WERI-Rb-1 (cell line): Measurements from ENCODE around the gene CBL.
"Not testable (repeated sequence)": the region's sequence is repeated elsewhere in the genome, so short reads cannot be mapped to it uniquely, and the experiment has no call there.

Source experiments
- DNase-seq: peaks from one replicate; pipeline ENCODE4 v3.0.0-alpha.2; 2020
- H3K27ac ChIP-seq: fragments of 250-450 bp; sonication (Bioruptor Pico); 2 replicates; pipeline ENCODE4 v1.5.1; 2020; ENCODE audit warnings: mild to moderate bottlenecking, moderate library complexity
- H3K27me3 ChIP-seq: fragments of 250-450 bp; sonication (Bioruptor Pico); 2 replicates; pipeline ENCODE4 v1.5.1; 2021; ENCODE audit warnings: mild to moderate bottlenecking, low read depth, moderate library complexity; ENCODE audit not compliant: insufficient read depth, severe bottlenecking
- H3K36me3 ChIP-seq: fragments of 250-450 bp; sonication (Bioruptor Pico); 2 replicates; pipeline ENCODE4 v1.5.1; 2020; ENCODE audit warnings: mild to moderate bottlenecking, moderate library complexity
- H3K4me3 ChIP-seq: 2 replicates; pipeline ENCODE4 v1.5.1; 2011; ENCODE audit warnings: low read depth, mild to moderate bottlenecking, control low read depth, low read length
- H3K9me3 ChIP-seq: fragments of 250-450 bp; sonication (Bioruptor Pico); 2 replicates; pipeline ENCODE4 v1.5.1; 2021; ENCODE audit warnings: mild to moderate bottlenecking, moderate library complexity; ENCODE audit not compliant: severe bottlenecking
- CTCF ChIP-seq: IDR thresholded peaks from 2 replicates; pipeline ENCODE4 v1.5.1; 2011; ENCODE audit warnings: low read depth, mild to moderate bottlenecking, control low read depth, inconsistent platforms, low read length

Gene CBL

GRCh38 chr11:119180729-119181676 is 25.1 kb upstream of the CBL start:
- no peak for DNase-seq
- no peak for TF ChIP-seq CTCF
- Histone ChIP-seq H3K36me3 (no peaks in the 10 kb centered on the region; the same call in 1 of the 2 replicates), H3K9me3 (no peaks in the 10 kb centered on the region), H3K4me3 (no peak overlapping the region), H3K27me3 (no peaks in the 10 kb centered on the region), H3K27ac (no peak overlapping the region)

- no peak for TF ChIP-seq CTCF
- Histone ChIP-seq H3K4me3 (no peak overlapping the region), H3K27ac (no peak overlapping the region), H3K27me3 (no peaks in the 10 kb centered on the region), H3K36me3 (no peaks in the 10 kb centered on the region; the same call in 1 of the 2 replicates), H3K9me3 (no peaks in the 10 kb centered on the region)
- DNase-seq: no peak
Observed at GRCh38 chr11:119181677-119182412, 24.3 kb upstream of the CBL start.

- DNase-seq, H3K36me3 ChIP-seq, H3K27ac ChIP-seq, H3K9me3 ChIP-seq, H3K4me3 ChIP-seq, H3K27me3 ChIP-seq: not testable (repeated sequence)
Observed at GRCh38 chr11:119184399-119184798, 21.7 kb upstream of the CBL start.

GRCh38 chr11:119185981-119186634 is 20.0 kb upstream of the CBL start:
- DNase-seq: no peak
- TF ChIP-seq CTCF: no peak
- Histone ChIP-seq H3K27me3 (no peaks in the 10 kb centered on the region), H3K4me3 (no peak overlapping the region), H3K36me3 (no peaks in the 10 kb centered on the region), H3K9me3 (no peaks in the 10 kb centered on the region), H3K27ac (no peak overlapping the region)

GRCh38 chr11:119187123-119187892 is 18.8 kb upstream of the CBL start:
- H3K4me3 ChIP-seq: no peak overlapping the region
- no peak overlapping the region for H3K27ac ChIP-seq
- H3K27me3 ChIP-seq: no peaks in the 10 kb centered on the region
- H3K9me3 ChIP-seq: no peaks in the 10 kb centered on the region
- H3K36me3 ChIP-seq: no peaks in the 10 kb centered on the region
- no peak for TF ChIP-seq CTCF
- DNase-seq: no peak
